ENCODE results near the gene ABCD1. TPM values are rescaled to one million over a fixed set of nuclear protein-coding genes. Genes with fewer than 3 reads are reported as not detected.

The ABCD1 gene
- total and polyA plus RNA-seq, 2 experiments from 2014 or later: 10.5 to 14.2 TPM

DNA sequence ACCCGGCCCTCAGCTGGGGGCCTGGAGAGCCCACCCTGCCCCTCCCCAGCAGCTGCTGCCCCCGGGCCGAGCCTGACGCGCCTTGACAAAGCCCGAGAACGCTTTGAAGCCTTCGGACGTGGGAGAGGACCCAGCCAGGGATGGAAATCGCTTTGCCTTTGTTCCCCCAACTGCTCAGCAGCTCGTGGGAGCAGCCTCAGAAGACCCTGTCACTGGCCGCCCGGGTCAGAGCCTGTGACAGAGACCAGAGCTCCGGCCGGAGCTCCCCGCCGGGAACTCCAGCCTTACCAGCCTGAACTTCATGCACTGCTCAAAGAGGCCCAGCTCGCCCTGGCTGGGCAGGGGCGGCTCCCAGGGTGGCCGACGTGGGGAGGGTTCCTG is 39.5 kb upstream of the ABCD1 start:
- H2AFZ ChIP-seq: no peak overlapping the region
- H3K79me2 ChIP-seq: no peaks in the 10 kb centered on the region
- H3K27ac ChIP-seq: peak overlapping the region; percentile 76
- no peaks in the 10 kb centered on the region for H3K9me2 ChIP-seq (replicated peaks; ENCODE audit: insufficient read depth)
- TF ChIP-seq, protein P1, sequence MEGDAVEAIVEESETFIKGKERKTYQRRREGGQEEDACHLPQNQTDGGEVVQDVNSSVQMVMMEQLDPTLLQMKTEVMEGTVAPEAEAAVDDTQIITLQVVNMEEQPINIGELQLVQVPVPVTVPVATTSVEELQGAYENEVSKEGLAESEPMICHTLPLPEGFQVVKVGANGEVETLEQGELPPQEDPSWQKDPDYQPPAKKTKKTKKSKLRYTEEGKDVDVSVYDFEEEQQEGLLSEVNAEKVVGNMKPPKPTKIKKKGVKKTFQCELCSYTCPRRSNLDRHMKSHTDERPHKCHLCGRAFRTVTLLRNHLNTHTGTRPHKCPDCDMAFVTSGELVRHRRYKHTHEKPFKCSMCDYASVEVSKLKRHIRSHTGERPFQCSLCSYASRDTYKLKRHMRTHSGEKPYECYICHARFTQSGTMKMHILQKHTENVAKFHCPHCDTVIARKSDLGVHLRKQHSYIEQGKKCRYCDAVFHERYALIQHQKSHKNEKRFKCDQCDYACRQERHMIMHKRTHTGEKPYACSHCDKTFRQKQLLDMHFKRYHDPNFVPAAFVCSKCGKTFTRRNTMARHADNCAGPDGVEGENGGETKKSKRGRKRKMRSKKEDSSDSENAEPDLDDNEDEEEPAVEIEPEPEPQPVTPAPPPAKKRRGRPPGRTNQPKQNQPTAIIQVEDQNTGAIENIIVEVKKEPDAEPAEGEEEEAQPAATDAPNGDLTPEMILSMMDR (IDR thresholded peaks at IDR 0.05; ENCODE audit: poor library complexity): no peak
- no peak for TF ChIP-seq EZH2phosphoT487 (IDR thresholded peaks at IDR 0.05; ENCODE audit: low read depth, severe bottlenecking, unreplicated experiment)
- TF ChIP-seq EZH2 (IDR thresholded peaks at IDR 0.05; ENCODE audit: borderline replicate concordance): no peak
- H3K9me3 ChIP-seq (ENCODE audit: low read depth): no peaks in the 10 kb centered on the region
- no peak for DNase-seq (ENCODE audit: low spot score)
- H3K4me2 ChIP-seq: peak overlapping the region; percentile 56
- peaks cover 2% of the 10 kb centered on the region for H4K20me1 ChIP-seq (ENCODE audit: insufficient read depth, poor library complexity, severe bottlenecking)
- H3K4me1 ChIP-seq (ENCODE audit: insufficient read depth): peaks cover 10% of the 10 kb centered on the region
- no peaks in the 10 kb centered on the region for H3K36me3 ChIP-seq (replicated peaks; ENCODE audit: insufficient read depth, low read depth)
- no peak overlapping the region for H3K4me3 ChIP-seq
- WGBS (ENCODE audit: low lambda C conversion rate, missing lambda C conversion rate): 62% methylated on average over 21 of the region's 21 CpGs
- H3K27me3 ChIP-seq: no peaks in the 10 kb centered on the region

DNA sequence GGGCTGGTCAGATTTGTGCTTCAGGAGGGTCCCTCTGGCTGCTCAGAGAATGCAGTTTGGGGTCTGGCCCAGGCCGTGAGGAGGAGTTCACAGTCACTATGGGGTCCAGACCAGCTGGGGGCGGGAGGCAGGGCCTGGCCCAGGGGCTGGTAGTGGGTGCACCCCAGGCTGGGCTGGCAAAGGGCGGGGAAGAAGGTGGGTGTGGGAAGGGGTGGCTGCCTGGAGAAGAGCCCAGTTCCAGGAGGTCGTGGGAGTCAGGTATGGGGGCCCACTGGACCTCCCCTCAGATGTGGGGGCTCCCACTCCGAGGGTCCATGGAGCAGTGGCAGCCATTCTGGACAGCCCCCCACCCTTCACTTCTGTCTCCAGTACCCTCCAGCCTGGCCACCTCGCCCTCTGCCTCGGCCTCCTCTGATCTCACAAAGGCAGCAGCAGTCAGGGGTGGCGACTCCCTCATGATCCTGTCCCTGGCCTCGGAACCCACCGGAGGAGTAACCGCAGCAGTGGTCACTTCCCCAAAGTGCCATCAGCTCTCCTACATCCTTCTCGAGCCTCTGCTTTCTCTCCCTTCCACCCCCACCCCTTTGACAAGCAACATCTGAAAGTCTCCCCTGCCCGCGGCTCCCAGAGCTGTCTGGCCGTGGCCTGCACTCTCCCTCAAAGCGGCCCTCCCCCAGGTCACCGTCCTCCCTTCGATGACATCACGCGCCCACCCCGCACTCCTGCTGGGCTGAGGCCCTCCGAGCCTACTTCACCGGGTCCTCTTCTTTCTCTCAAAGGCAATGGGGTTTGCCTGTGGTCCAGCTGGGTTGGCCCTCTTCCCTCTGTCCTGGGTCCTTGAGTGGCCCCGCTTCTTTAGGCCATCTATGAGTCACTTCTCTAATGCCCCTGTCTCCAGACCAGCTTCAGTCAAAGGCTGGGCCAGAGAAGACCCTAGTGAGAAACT is 38.6 kb upstream of the ABCD1 start:
- H3K9me3 ChIP-seq (ENCODE audit: low read depth): no peaks in the 10 kb centered on the region
- H3K4me2 ChIP-seq: peak overlapping the region; percentile 56
- TF ChIP-seq, protein P1 (IDR thresholded peaks at IDR 0.05; ENCODE audit: poor library complexity): no peak
- TF ChIP-seq EZH2 (IDR thresholded peaks at IDR 0.05; ENCODE audit: borderline replicate concordance) (no peak), EZH2phosphoT487 (IDR thresholded peaks at IDR 0.05; ENCODE audit: low read depth, severe bottlenecking, unreplicated experiment) (no peak)
- H3K4me1 ChIP-seq (ENCODE audit: insufficient read depth): peaks cover 10% of the 10 kb centered on the region
- no peaks in the 10 kb centered on the region for H3K79me2 ChIP-seq
- H3K36me3 ChIP-seq (replicated peaks; ENCODE audit: insufficient read depth, low read depth): no peaks in the 10 kb centered on the region
- DNase-seq (ENCODE audit: low spot score): no peak
- H2AFZ ChIP-seq: no peak overlapping the region
- peak overlapping the region; percentile 91 for H3K27ac ChIP-seq
- no peaks in the 10 kb centered on the region for H3K27me3 ChIP-seq
- 75% methylated on average over 22 of the region's 24 CpGs for WGBS (ENCODE audit: low lambda C conversion rate, missing lambda C conversion rate)
- H3K9me2 ChIP-seq (replicated peaks; ENCODE audit: insufficient read depth): no peaks in the 10 kb centered on the region
- H4K20me1 ChIP-seq (ENCODE audit: insufficient read depth, poor library complexity, severe bottlenecking): peaks cover 2% of the 10 kb centered on the region
- H3K4me3 ChIP-seq: no peak overlapping the region

DNA sequence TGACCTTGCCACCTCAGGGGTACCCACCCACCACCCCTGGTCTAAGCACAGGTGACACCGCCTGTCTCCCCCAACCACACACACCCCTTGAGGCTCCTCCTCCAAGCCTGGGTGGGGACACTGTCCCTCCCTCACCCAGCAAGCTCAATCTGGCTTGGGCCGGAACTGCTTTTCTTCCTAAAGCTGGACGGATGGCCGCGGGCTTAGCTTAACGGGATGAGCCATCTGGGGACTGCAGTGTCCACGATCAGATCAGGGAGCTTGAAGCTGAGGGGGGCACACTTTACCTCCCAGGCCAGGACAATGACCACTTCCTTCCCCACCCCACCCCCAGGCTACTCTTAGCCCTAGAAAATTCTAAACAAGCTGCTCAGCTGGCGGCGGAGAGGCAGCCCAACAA is 37.9 kb upstream of the ABCD1 start:
- WGBS (ENCODE audit: low lambda C conversion rate, missing lambda C conversion rate): 74% methylated on average over 9 of the region's 9 CpGs
- peak overlapping the region; percentile 91 for H3K27ac ChIP-seq
- peak overlapping the region; percentile 77 for H3K4me2 ChIP-seq
- H3K4me3 ChIP-seq: no peak overlapping the region
- H3K79me2 ChIP-seq: no peaks in the 10 kb centered on the region
- H3K9me3 ChIP-seq (ENCODE audit: low read depth): no peaks in the 10 kb centered on the region
- no peaks in the 10 kb centered on the region for H3K9me2 ChIP-seq (replicated peaks; ENCODE audit: insufficient read depth)
- no peaks in the 10 kb centered on the region for H3K36me3 ChIP-seq (replicated peaks; ENCODE audit: insufficient read depth, low read depth)
- H2AFZ ChIP-seq: no peak overlapping the region
- TF ChIP-seq, protein P1 (IDR thresholded peaks at IDR 0.05; ENCODE audit: poor library complexity): no peak
- TF ChIP-seq EZH2phosphoT487 (IDR thresholded peaks at IDR 0.05; ENCODE audit: low read depth, severe bottlenecking, unreplicated experiment) (no peak), EZH2 (IDR thresholded peaks at IDR 0.05; ENCODE audit: borderline replicate concordance) (no peak)
- DNase-seq (ENCODE audit: low spot score): no peak
- peaks cover 10% of the 10 kb centered on the region for H3K4me1 ChIP-seq (ENCODE audit: insufficient read depth)
- peaks cover 2% of the 10 kb centered on the region for H4K20me1 ChIP-seq (ENCODE audit: insufficient read depth, poor library complexity, severe bottlenecking)
- no peaks in the 10 kb centered on the region for H3K27me3 ChIP-seq

All from hepatocyte (in vitro differentiated cells).